Lung (tissue), 12 donors: ENCODE measurements around the gene SLC43A1. TPM values are rescaled to one million over a fixed set of nuclear protein-coding genes. Genes with fewer than 3 reads are reported as not detected.

Experiments used
- ATAC-seq: fragments of 200-7000 bp; cut with Tn5 transposase; one replicate; pipeline ENCODE4 v1.9.1; 2020; ENCODE audit warnings: moderate number of reproducible peaks; ENCODE audit not compliant: insufficient read depth, low FRiP score
- DNase-seq, 3 donors: peaks; one replicate each; pipeline ENCODE4 v3.0.0-alpha.2; 2013 to 2017
- H3K27ac ChIP-seq, 2 donors: one replicate each; pipeline ENCODE4 v1.5.1; 2013; ENCODE audit warnings: mild to moderate bottlenecking in 2 of 2, moderate library complexity in 2 of 2, control low read depth in 1 of 2, inconsistent platforms in 1 of 2, low read depth in 1 of 2, low read length in 1 of 2
- H3K27me3 ChIP-seq, 3 donors: one replicate each; pipeline ENCODE4 v1.5.1; 2013; ENCODE audit warnings: low read length in 2 of 3; ENCODE audit not compliant: control insufficient read depth in 3 of 3, insufficient read depth in 3 of 3
- H3K36me3 ChIP-seq, 4 donors: one replicate each; pipeline ENCODE4 v1.5.1; 2013; ENCODE audit warnings: low read length in 4 of 4, mild to moderate bottlenecking in 1 of 4, moderate library complexity in 1 of 4; ENCODE audit not compliant: control insufficient read depth in 4 of 4, insufficient read depth in 4 of 4
- H3K4me1 ChIP-seq, 5 donors: one replicate each; pipeline ENCODE4 v1.5.1; 2013; ENCODE audit warnings: low read length in 5 of 5, mild to moderate bottlenecking in 2 of 5, moderate library complexity in 1 of 5; ENCODE audit not compliant: control insufficient read depth in 5 of 5, insufficient read depth in 5 of 5
- H3K4me3 ChIP-seq: one replicate; pipeline ENCODE4 v1.5.1; 2013; ENCODE audit warnings: mild to moderate bottlenecking, control low read depth, moderate library complexity
- H3K9ac ChIP-seq, 2 donors: one replicate each; pipeline ENCODE4 v1.5.1; 2013; ENCODE audit warnings: low read length in 2 of 2, control low read depth in 1 of 2; ENCODE audit not compliant: insufficient read depth in 1 of 2
- H3K9me3 ChIP-seq, 4 donors: one replicate each; pipeline ENCODE4 v1.5.1; 2013; ENCODE audit warnings: low read length in 3 of 4, mild to moderate bottlenecking in 1 of 4, moderate library complexity in 1 of 4; ENCODE audit not compliant: control insufficient read depth in 4 of 4, insufficient read depth in 3 of 4
- WGBS, 2 donors: extraction: QIAGEN DNeasy Blood & Tissue Kit; methylation state at CpG; one replicate each; pipeline ENCODE4 v1.1.7; 2013; 5-methylcytosine and 5-hydroxymethylcytosine counted together
- polyA plus RNA-seq, 2 donors: library from polyadenylated mRNA; stranded (reverse); fragments of 200-250 nt; gene quantifications; one replicate each; pipeline ENCODE4 v1.2.1, GENCODE V29; 2013
- total RNA-seq, 2 donors: library from RNA; depleted of rRNA in 1 of 2; stranded (reverse); fragments of >200 nt in 1 of 2; gene quantifications; one replicate each; pipeline ENCODE4 v1.2.1, GENCODE V29; 2014 to 2021
- TF ChIP-seq, protein P1 (sequence below): IDR thresholded peaks from 2 replicates; pipeline ENCODE4 v1.5.1; 2012; ENCODE audit warnings: mild to moderate bottlenecking; ENCODE audit errors: control extremely low read depth, extremely low read depth
- donor health status: control.
- donor health status: control.
- donor health status: Bipolar disorder and iron deficiency.
- donor health status: healthy.
- donor health status: DM: yes; HTN: yes; CAD: no.

Gene SLC43A1
- total and polyA plus RNA-seq, 4 donors = 10.3 to 18.7 (median 16.7) TPM

DNA sequence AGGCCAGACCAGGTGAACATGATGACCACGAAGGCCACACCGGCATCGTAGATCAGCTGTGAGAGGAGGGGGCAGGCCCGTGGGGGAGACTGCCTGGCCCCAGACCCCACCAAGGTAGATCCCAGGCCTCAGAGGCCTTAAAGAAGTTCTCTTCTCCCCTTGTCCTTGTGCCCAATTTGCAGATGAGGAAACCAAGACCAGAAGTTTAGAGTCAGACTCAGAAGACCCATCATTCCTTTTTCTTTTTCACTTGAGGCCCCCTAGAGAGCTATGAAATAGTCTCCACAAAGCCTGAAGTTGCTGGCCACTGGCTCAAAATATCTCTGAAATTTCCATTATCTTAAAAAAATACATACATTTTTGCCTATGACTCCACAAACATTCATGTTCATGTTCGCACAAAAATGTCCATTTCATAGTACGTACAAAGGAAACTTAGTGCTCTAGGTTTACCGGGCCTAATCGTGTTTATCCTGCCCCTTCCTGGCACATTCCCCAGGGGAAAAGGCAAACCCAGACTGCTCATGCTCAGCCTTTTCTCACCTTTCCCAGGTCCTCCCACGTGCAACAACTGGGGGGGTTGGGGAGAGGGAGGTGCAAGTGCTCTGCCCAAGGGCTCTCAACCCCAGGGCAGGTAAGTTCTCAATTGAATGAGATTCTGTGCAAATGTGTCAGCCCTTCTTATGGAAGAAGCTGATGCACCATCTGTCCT lies 19.2 kb downstream of the SLC43A1 start:
- H3K4me3 ChIP-seq = no peak overlapping the region
- H3K36me3 ChIP-seq = peaks cover 0 to 8% (median 4%) of the 10 kb centered on the region in 4 donors
- TF ChIP-seq, protein P1, sequence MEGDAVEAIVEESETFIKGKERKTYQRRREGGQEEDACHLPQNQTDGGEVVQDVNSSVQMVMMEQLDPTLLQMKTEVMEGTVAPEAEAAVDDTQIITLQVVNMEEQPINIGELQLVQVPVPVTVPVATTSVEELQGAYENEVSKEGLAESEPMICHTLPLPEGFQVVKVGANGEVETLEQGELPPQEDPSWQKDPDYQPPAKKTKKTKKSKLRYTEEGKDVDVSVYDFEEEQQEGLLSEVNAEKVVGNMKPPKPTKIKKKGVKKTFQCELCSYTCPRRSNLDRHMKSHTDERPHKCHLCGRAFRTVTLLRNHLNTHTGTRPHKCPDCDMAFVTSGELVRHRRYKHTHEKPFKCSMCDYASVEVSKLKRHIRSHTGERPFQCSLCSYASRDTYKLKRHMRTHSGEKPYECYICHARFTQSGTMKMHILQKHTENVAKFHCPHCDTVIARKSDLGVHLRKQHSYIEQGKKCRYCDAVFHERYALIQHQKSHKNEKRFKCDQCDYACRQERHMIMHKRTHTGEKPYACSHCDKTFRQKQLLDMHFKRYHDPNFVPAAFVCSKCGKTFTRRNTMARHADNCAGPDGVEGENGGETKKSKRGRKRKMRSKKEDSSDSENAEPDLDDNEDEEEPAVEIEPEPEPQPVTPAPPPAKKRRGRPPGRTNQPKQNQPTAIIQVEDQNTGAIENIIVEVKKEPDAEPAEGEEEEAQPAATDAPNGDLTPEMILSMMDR = no peak
- no peak for DNase-seq
- peaks cover 4 to 22% (median 7%) of the 10 kb centered on the region in 5 donors for H3K4me1 ChIP-seq
- no peaks in the 10 kb centered on the region for H3K9me3 ChIP-seq
- ATAC-seq = no peak
- WGBS, 2 donors = 84 to 86% methylated on average over 9 of the region's 9 CpGs
- H3K27me3 ChIP-seq = no peaks in the 10 kb centered on the region
- no peak overlapping the region for H3K9ac ChIP-seq
- H3K27ac ChIP-seq = no peak overlapping the region

GRCh38 chr11:57493507-57494503 lies 21.7 kb downstream of the SLC43A1 start:
- Histone ChIP-seq H3K4me3 (no peak overlapping the region), H3K9me3 (no peaks in the 10 kb centered on the region), H3K27me3 (no peaks in the 10 kb centered on the region), H3K36me3 (peaks cover 0 to 15% (median 9%) of the 10 kb centered on the region in 4 donors), H3K4me1 (peaks cover 0 to 6% (median 0%) of the 10 kb centered on the region in 5 donors), H3K9ac (no peak overlapping the region), H3K27ac (no peak overlapping the region)
- peak in 2 of 3 donors; percentile 52 to 68 for DNase-seq
- WGBS, 2 donors = 73 to 75% methylated on average over 15 of the region's 15 CpGs
- TF ChIP-seq, protein P1 = peak; percentile 60
- ATAC-seq = peak; percentile 61

DNA sequence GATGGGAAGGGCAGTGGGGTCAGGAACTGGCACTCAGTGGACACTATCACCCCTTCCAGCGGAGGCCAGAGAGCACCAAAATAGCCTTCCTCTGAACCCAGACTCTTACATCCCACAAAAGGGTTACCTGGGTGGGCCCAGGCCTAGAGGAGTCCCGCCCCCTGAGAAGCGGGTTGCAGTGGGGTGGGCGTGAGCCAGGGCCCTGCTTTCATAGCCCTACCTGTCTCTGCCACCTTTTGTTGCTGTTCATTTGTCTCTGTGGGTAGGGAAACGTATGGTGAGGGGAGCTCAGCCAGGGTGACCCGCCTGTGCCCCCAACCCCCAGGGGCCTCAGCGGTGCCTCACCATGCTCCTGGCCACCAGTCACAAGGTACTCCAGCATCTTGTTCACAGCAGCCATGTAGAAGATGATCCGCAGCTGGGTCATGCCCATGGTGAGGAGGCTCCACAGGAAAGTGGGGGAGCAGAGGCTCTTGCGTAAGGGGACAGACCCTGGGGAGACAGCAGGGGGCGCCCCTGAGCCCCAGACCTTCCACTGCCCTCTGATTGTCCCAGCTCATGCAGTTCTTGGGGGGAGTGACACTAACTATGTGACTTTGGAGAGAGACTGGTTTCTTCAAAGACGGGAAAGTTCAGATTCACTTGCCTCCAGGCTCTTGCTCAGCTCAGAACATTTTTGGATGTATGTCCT lies 24.0 kb downstream of the SLC43A1 start:
- TF ChIP-seq, protein P1 = no peak
- H3K4me1 ChIP-seq = no peaks in the 10 kb centered on the region
- 81 to 83% methylated on average over 11 of the region's 11 CpGs for WGBS, 2 donors
- no peaks in the 10 kb centered on the region for H3K27me3 ChIP-seq
- H3K27ac ChIP-seq = no peak overlapping the region
- peaks cover 0 to 28% (median 9%) of the 10 kb centered on the region in 4 donors for H3K36me3 ChIP-seq
- DNase-seq (no peak), ATAC-seq (peak; percentile 37)
- no peak overlapping the region for H3K4me3 ChIP-seq
- H3K9ac ChIP-seq = no peak overlapping the region
- H3K9me3 ChIP-seq = no peaks in the 10 kb centered on the region
